Astrocyte of the spinal cord (primary cell): ENCODE results near the gene CNOT6L.

Source experiments
- DNase-seq: peaks from one replicate; pipeline ENCODE4 v3.0.0; 2011; ENCODE audit warnings: low read depth, low spot score
- H3K4me3 ChIP-seq: 2 replicates; pipeline ENCODE4 v1.5.1; 2011; ENCODE audit warnings: low read depth, mild to moderate bottlenecking, low read length, moderate library complexity
- CTCF ChIP-seq: IDR thresholded peaks from 2 replicates; pipeline ENCODE4 v1.5.1; 2012; ENCODE audit warnings: low read depth, mild to moderate bottlenecking, low read length, inconsistent platforms
- in situ Hi-C: cut with HindIII; loops from 2 replicates; pipeline ENCODE4 v1.10.0; 2017; ENCODE audit warnings: low sequenced_read_pairs

Gene CNOT6L

GRCh38 chr4:77800077-77800476, 19.1 kb downstream of the CNOT6L start:
- H3K4me3 ChIP-seq: no peak overlapping the region
- in situ Hi-C loops: no loop called here
- TF ChIP-seq CTCF: no peak
- no peak for DNase-seq

- H3K4me3 ChIP-seq: no peak overlapping the region
- DNase-seq: no peak
- TF ChIP-seq CTCF: no peak
- in situ Hi-C loops: no loop called here
Measured at GRCh38 chr4:77798385-77798784, 20.8 kb downstream of the CNOT6L start.

GRCh38 chr4:77797239-77797638, 21.9 kb downstream of the CNOT6L start:
- in situ Hi-C loops: no loop called here
- no peak overlapping the region for H3K4me3 ChIP-seq
- TF ChIP-seq CTCF: no peak
- no peak for DNase-seq

GRCh38 chr4:77795326-77795725, 23.8 kb downstream of the CNOT6L start:
- no peak for DNase-seq
- no peak for TF ChIP-seq CTCF
- no peak overlapping the region for H3K4me3 ChIP-seq
- in situ Hi-C loops: no loop called here

GRCh38 chr4:77790146-77790545, 29.0 kb downstream of the CNOT6L start:
- H3K4me3 ChIP-seq: no peak overlapping the region
- DNase-seq: no peak
- TF ChIP-seq CTCF: no peak
- in situ Hi-C loops: no loop called here

- no peak for TF ChIP-seq CTCF
- in situ Hi-C loops: no loop called here
- no peak overlapping the region for H3K4me3 ChIP-seq
- DNase-seq: no peak
Measured at GRCh38 chr4:77788990-77789389, 30.2 kb downstream of the CNOT6L start.

- DNase-seq: no peak
- H3K4me3 ChIP-seq: no peak overlapping the region
- no peak for TF ChIP-seq CTCF
- in situ Hi-C loops: no loop called here
Measured at GRCh38 chr4:77787969-77788368, 31.2 kb downstream of the CNOT6L start.
